Uterus (tissue), 2 donors: ENCODE measurements around the gene KDELR1.

Experiments used
- CTCF ChIP-seq, 4 experiments: fragments of 200-600 bp in 2 of 4; fragments of 450-650 bp in 2 of 4; sonication (generic) in 2 of 4; IDR thresholded peaks; one replicate each; pipeline ENCODE4 v1.5.1; 2016 to 2019; ENCODE audit warnings: antibody characterized with exemption in 4 of 4, mild to moderate bottlenecking in 2 of 4, moderate library complexity in 1 of 4
- POLR2A ChIP-seq, 2 donors: fragments of 450-650 bp; IDR thresholded peaks; one replicate each; pipeline ENCODE4 v1.6.1; 2016; ENCODE audit warnings: antibody characterized with exemption in 2 of 2, mild to moderate bottlenecking in 1 of 2, moderate library complexity in 1 of 2

- no peak for TF ChIP-seq CTCF (IDR thresholded peaks at IDR 0.05)
- TF ChIP-seq POLR2A (IDR thresholded peaks at IDR 0.05) = no peak
These were observed 32.2 kb downstream of the KDELR1 start for GRCh38 chr19:48359123-48359522.
